Lower leg skin (tissue), 3 donors: ENCODE measurements around the gene EHMT1.

Experiments
- POLR2A ChIP-seq, 2 donors: fragments of 450-650 bp; IDR thresholded peaks; one replicate each; pipeline ENCODE4 v1.6.1; 2016 to 2017; ENCODE audit warnings: antibody characterized with exemption in 2 of 2, mild to moderate bottlenecking in 1 of 2, moderate library complexity in 1 of 2
- TF ChIP-seq, protein P1 (sequence below), 3 donors: fragments of 450-650 bp; IDR thresholded peaks; one replicate each; pipeline ENCODE4 v1.5.1; 2016; ENCODE audit warnings: antibody characterized with exemption in 3 of 3, mild to moderate bottlenecking in 3 of 3, moderate library complexity in 2 of 3

DNA sequence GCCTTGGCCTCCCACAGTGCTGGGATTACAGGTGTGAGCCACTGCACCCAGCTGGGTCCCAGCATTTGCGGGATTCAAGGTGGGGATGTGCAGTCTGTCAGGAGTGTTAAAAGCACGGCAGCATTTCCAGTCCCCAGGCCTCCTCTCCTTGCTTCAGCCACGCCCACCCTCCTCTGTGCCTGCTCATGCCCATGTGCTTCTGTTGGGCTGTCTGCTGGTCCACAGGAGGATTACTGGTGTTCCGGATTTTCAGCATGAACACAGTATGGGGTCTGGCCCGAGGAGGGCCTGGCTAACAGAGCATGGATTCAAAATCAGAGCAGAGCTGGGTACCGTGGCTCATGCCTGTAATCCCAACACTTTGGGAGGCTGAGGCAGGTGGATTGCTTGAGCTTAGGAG is 7.9 kb upstream of the EHMT1 start:
- no peak for TF ChIP-seq POLR2A (IDR thresholded peaks at IDR 0.05)
- TF ChIP-seq, protein P1, sequence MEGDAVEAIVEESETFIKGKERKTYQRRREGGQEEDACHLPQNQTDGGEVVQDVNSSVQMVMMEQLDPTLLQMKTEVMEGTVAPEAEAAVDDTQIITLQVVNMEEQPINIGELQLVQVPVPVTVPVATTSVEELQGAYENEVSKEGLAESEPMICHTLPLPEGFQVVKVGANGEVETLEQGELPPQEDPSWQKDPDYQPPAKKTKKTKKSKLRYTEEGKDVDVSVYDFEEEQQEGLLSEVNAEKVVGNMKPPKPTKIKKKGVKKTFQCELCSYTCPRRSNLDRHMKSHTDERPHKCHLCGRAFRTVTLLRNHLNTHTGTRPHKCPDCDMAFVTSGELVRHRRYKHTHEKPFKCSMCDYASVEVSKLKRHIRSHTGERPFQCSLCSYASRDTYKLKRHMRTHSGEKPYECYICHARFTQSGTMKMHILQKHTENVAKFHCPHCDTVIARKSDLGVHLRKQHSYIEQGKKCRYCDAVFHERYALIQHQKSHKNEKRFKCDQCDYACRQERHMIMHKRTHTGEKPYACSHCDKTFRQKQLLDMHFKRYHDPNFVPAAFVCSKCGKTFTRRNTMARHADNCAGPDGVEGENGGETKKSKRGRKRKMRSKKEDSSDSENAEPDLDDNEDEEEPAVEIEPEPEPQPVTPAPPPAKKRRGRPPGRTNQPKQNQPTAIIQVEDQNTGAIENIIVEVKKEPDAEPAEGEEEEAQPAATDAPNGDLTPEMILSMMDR (IDR thresholded peaks at IDR 0.05) = no peak
